GM18517 (cell line): ENCODE results near the gene PDXK.
A peak's percentile ranks its signal among the peaks of the same experiment; 100 is the strongest.

ENCODE experiments used
- ATAC-seq: cut with Tn5 transposase; IDR thresholded peaks from one replicate; pipeline ENCODE4 v1.9.1; 2021; ENCODE audit warnings: mild to moderate bottlenecking, moderate library complexity; ENCODE audit not compliant: unreplicated experiment

Gene PDXK

DNA sequence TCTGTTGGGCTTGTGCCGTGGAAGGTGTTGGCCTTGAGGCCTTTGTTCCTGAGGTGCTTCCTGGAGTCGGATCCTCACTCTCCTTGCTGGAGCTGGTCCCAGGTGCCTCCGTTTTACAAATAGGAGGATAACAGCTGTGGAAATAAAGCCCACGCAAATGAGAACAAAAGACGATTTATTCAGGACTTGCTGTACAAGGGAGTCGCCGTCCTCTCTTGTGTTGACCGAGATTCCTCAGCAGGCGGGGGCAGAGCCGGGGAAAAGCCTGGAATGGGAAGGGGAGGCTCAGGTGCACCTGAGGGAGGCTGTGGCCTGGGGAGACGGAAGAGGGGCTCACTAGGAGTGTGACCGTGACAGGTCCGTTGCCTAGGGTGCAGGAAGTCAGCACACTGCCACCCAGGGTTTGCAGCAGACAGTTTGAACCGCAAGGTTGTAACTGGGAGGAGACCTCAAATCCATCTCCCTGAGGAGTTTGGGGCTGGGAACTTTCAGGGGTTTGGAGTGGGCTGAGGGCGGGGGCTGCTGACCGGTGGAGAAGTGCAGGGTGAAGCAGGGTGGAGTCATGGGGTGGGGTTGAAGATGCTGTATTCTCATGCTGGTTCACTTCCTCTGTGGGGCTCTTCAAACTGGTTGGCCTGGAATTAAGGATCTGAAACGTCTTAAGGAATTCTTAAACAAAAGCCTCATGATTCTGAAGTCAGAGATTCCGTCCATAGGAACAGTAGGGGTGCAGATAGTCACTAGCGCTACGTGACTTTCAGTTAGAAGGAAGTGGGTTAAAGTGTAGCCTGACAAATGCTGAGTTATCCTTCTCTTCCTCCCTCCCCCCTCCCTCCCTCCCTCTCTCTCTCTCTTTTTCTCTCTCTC, 59.8 kb downstream of the PDXK start:
- no peak for ATAC-seq

DNA sequence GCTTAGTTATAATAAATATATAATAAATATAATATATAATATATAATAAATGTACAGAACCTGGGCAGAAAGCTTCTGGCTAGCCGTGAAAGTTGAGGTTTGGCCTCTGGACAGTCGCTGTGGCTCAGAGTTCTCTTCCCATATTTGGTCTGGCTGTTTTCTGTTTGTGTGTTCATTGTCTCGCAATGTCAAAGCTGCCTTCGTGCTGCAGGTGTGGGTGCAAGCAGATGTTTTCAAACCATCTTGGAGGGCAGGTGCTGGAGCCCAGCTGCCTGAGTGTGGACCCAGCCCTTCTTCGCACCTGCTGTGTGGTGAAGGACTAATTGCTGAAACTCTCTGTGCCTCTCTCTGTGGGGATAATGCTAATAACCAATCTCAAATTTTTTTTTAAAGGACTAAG, 60.7 kb downstream of the PDXK start:
- no peak for ATAC-seq

DNA sequence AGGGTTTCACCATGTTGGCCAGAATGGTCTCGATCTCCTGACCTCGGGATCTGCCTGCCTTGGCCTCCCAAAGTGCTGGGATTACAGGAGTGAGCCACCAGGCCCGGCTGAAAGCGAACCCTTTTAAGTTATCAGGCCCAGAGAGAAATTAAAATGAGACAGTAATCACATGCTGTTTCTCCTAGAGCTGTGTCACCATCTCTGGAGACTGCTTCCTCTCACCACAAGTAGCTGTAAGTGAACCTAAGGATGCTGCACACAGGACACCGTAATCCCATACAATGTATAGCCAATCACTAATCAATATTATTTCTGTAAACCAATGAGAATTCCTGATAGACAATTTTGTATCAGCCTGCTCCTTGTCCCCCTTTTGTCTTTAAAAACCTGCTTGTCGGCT, 62.9 kb downstream of the PDXK start:
- ATAC-seq = no peak

DNA sequence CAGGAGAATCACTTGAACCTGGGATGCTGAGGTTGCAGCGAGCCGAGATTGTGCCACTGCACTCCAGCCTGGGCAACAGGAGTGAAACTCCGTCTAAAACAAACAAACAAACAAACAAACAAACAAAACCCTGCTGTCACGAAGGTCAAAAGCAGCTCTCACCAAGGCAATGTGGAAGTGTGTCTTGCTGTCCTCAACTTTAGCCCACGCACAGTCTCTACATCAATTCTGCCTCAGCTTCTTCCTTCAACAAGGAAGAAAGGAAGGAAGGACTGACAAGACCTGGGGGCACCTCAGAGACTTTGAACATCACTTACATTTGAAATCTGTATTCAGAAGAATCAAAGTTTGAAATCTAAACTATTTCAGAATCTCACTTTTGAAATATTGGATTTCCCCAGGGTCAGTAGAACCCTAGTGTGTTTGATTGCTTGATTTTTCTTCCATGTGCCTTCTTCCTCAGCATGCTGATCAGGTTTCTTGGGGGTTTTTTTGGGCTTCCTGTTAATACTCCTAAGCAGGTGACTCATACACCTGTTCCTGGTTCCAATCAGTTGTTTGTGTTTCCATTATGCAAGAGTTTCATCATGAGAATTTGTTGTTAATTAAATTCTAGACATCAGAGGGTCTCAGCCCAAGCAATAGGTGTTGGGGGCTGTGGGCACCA, 63.6 kb downstream of the PDXK start:
- ATAC-seq = no peak

DNA sequence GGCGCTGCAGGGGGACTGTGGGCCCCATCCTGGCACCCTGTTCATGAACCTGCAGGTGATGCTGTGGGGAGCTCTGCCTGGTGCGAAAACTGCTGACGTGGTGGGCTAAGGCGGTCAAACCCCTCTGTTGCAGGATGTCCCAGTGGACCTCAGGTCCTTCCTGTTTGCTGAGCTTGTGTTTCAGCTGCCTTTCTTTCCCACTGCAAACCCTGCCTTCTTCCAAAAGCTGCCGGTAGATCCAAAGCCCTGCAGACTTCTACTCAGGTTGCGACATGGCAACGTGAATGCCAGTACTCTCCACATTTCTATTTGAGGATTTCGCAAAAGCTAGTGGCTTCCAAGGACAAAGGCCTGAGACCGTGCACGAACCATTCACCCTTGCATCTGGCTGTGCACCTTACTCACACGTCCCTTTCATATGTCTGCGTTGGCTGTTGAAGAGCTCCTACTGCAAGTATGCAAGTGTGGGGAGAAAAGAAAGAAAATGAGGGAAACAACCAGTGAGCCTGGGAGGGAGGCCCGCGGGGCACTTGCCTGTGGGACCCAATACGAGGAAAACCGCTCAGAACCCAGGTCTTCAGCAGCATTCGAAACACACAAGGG, 64.3 kb downstream of the PDXK start:
- ATAC-seq = no peak

DNA sequence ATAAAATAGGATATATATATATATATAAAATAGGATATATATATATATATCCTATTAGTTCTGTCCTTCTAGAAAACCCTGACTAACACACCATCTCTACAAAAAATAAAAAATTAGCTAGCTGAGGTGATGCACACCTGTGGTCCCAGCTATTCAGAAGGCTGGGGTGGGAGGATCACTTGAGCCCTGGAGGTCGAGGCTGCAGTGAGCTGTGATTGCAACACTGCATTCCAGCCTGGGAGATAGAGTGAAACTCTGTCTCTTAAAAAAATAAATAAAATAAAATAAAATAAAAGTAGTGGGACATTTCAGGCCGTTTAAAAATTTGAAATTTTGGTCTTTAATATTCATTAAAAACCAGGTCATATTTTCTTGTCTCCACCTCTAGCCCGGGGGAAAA, 66.2 kb downstream of the PDXK start:
- ATAC-seq = no peak

DNA sequence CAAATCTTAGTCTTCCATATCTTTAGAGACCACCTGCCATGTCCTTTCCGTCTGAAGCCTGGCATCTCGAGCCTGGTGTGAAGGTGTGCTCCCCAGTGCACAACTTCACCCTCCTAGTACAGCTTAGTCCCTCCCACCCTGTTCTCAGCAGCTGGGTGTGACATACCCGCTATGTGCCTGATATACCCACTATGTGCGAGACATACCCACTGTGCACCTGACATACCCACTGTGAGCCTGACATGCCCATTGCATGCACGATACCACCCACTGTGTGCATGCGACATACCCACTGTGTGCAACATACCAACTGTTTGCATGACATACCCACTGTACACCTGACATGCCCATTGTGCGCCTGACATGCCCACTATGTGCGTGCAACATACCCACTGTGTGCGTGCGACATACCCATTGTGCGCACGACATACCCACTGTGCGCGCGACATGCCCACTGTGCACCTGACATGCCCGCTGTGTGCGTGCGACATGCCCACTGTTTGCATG, 67.4 kb downstream of the PDXK start:
- ATAC-seq = no peak

GRCh38 chr21:43786807-43787440, 68.0 kb downstream of the PDXK start:
- no peak for ATAC-seq

- ATAC-seq = peak; percentile 87
Measured at GRCh38 chr21:43789276-43790009, 70.5 kb downstream of the PDXK start, which contains the start of gene RRP1. Gene RRP1, plus strand, starts transcription at chr21:43789577. Its CDS starts 53 bp downstream, at chr21:43789630.

DNA sequence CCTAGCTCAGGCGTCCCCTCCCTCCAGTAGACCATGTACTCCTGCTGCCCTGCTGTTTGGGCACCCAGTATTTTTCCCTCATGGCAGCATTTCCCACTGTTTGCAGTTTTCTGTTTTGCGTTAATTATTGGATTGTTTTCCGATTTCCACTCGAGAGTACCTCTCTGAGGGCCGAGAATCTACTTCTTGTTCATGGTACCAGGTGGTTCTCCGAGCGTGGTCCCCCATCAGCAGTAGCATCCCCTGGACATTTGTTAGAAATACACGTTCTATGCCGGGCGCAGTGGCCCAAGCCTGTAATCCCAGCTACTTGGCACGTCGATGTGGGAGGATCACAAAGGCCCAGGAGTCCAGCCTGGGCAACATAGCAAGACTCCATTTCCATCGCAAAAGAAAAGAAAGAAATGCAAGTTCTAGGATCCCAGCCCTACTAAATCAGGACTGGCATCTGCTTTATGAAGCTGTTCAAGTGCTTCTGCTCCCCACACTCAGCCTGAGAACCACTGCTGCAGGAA, 71.1 kb downstream of the PDXK start:
- no peak for ATAC-seq

DNA sequence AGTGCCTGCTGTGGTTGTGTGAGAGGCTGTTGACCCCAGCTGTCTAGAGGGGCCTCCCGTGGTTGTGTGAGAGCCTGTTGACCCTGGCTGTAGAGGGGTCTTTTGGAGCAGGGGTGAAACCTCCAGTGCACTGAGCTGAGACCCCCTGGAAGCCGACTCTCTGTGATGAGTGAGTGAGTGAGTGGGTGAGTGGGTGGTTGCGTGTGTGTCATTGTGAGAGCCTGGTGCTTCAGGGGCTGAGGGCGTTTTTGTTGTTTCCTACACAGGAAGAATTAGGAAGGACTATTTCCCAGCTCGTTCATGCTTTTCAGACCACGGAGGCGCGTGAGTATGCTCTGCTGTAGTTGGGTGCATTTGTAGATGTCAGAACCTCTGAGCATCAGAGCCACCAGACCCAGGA, 73.5 kb downstream of the PDXK start:
- no peak for ATAC-seq

DNA sequence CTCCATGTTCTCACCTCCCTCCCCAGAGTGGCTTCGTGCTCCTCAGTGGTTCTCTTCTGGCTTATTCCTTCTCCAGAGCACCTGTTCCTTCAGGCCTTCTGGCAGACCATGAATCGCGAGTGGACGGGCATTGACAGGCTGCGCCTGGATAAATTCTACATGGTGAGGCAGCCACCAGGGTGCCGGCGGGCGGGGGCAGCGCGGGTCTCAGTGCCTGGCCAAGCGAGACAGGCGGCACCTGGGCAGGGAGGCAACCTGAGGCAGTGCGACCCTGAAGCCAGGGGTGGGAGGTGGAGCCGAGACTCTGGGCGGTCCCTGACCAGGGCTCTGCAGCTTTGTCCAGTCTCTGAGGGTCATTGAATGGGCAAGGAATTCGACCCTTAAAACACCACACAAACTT, 74.3 kb downstream of the PDXK start:
- no peak for ATAC-seq

DNA sequence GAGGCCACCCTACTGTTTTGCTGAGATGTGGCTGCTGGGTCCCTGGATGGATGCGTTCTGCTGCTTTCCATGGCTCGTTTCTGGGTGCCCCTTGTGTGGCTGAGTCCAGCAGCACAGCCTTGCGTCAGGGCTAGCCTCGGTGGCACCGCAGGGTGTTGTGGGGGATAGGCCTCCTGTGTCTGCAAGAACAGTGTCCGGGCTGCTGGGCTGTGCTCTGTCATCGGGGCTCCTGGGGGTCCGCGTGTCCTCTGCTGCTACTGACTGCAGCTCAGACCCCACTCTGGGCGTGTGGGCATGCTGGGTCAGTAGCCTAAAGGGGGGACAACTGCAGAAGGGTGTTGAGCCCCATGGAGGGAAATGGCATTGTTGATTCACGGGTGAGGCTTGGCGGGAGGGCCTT, 75.4 kb downstream of the PDXK start:
- no peak for ATAC-seq

- ATAC-seq = no peak
Measured at GRCh38 chr21:43794857-43795256, 75.9 kb downstream of the PDXK start.

DNA sequence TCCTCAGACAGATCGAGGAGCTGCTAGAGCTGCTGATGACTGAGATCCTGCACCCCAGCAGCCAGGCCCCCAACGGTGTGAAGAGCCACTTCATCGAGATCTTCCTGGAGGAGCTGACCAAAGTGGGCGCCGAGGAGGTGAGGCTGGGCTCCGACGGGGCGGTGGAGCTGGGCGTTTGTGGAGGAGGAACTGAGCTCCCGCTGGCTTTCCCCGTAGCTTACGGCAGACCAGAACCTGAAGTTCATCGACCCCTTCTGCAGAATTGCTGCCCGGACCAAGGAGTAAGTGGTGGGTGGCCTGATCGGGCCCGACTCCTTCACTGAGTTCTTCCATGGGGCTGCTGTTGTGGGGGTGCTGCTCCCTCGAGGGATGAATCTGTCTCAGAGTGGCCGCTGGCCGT, 78.5 kb downstream of the PDXK start:
- no peak for ATAC-seq

- ATAC-seq = no peak
Measured at GRCh38 chr21:43797925-43798715, 79.2 kb downstream of the PDXK start.

- no peak for ATAC-seq
Measured at GRCh38 chr21:43799301-43799840, 80.4 kb downstream of the PDXK start.

- ATAC-seq = no peak
Measured at GRCh38 chr21:43800124-43800523, 81.2 kb downstream of the PDXK start.

- no peak for ATAC-seq
Measured at GRCh38 chr21:43800566-43800965, 81.6 kb downstream of the PDXK start.
